ENCODE data around the gene SYNGAP1.

SYNGAP1 gene

GRCh38 chr6:33410050-33410710 is 9.7 kb upstream of the SYNGAP1 start:
- Histone ChIP-seq H3F3A (ENCODE audit: insufficient read depth) (peaks cover 68% of the 10 kb centered on the region), H3K9ac (ENCODE audit: low read length) (peak overlapping the region; percentile 79), H4K20me1 (ENCODE audit: low read depth, low read length) (no peaks in the 10 kb centered on the region), H3K79me2 (ENCODE audit: insufficient read depth, low read length) (no peaks in the 10 kb centered on the region), H3K36me3 (ENCODE audit: low read length) (peaks cover 15% of the 10 kb centered on the region; the same call in 1 of the 2 replicates), H3K27me3 (ENCODE audit: low read length) (no peaks in the 10 kb centered on the region), H3K4me2 (ENCODE audit: low read depth, low read length, poor library complexity, severe bottlenecking) (peak overlapping the region; percentile 90), H3K9me2 (replicated peaks; ENCODE audit: insufficient read depth, low read length) (no peaks in the 10 kb centered on the region), H3K27ac (ENCODE audit: low read depth, low read length) (peak overlapping the region; percentile 85), H3K4me3 (ENCODE audit: insufficient read depth, low read length, poor library complexity, severe bottlenecking) (peak overlapping the region; percentile 72), H3K9me3 (ENCODE audit: insufficient read depth, low read length) (no peaks in the 10 kb centered on the region), H2AFZ (ENCODE audit: low read depth, low read length, severe bottlenecking) (peak overlapping the region; percentile 35)
- TF ChIP-seq CTCF (IDR thresholded peaks at IDR 0.05; ENCODE audit: insufficient read depth, low read length, poor library complexity, severe bottlenecking) (no peak), EZH2phosphoT487 (conservative IDR thresholded peaks at IDR 0.05; ENCODE audit: low read length) (no peak)

DNA sequence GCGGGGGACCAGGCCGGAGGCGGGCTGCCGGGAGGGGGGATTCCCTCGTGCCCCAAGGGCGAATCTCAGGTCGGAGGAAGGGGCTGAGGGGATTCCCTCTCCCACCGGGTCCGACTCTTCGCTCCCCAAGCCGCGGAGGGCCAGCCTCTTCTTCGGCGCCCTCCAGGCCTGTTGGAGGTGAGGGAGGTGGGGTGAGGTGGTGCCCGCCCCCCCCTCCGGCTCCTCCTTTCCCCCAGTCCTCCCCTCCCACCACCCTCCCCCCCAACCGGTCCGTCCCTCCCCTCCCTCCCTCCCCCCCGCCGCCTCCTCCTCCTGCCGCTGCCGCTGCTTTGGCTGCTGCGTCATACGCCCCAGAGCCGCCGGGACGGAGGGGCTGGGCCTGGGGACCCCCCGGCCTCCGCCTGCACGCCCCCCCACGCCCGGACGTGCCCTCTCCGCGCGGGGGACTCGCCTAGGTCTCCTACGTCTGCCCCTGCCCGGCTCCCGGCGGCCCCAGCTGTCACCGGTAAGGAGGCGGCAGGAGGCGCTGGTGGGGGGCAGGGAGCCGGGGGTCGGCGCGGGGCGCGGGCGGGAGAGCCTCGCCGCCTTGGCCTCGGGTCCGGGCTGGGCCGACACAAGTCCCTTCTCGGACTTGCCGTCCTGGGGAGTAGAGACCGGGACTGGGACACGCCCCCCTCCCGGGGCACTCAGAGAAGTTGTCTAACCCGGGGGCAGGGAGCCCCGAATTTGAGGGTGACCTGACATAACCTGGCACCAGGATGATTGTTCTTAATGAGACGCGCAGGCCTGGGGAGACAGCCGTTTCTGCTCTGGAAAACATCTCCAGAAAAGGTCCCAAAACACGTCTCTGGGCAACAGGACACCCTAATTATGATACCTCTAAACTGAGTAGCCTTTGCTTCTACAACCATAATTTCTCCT is 8.9 kb upstream of the SYNGAP1 start, which contains the start of gene PHF1:
Gene PHF1, plus strand, starts transcription at position 304 of the 921 bp plus-strand sequence. CDS start 1,250 bp downstream, outside the sequence.
- H3K4me3 ChIP-seq (ENCODE audit: insufficient read depth, low read length, poor library complexity, severe bottlenecking), result peak within 1 kb of the TSS; percentile 72
- H3K27me3 ChIP-seq (ENCODE audit: low read length), result no peaks in the 10 kb centered on the region
- H3K27ac ChIP-seq (ENCODE audit: low read depth, low read length), result peak within 1 kb of the TSS; percentile 85
- H3K79me2 ChIP-seq (ENCODE audit: insufficient read depth, low read length), result peaks cover 4% of the 10 kb centered on the region; the same call in 1 of the 2 replicates
- H3K9ac ChIP-seq (ENCODE audit: low read length), result peak within 1 kb of the TSS; percentile 79
- peaks cover 68% of the 10 kb centered on the region for H3F3A ChIP-seq (ENCODE audit: insufficient read depth)
- no peaks in the 10 kb centered on the region for H3K9me2 ChIP-seq (replicated peaks; ENCODE audit: insufficient read depth, low read length)
- H4K20me1 ChIP-seq (ENCODE audit: low read depth, low read length), result no peaks in the 10 kb centered on the region
- peak within 1 kb of the TSS; percentile 90 for H3K4me2 ChIP-seq (ENCODE audit: low read depth, low read length, poor library complexity, severe bottlenecking)
- peaks cover 14% of the 10 kb centered on the region; the same call in 1 of the 2 replicates for H3K36me3 ChIP-seq (ENCODE audit: low read length)
- no peaks in the 10 kb centered on the region for H3K9me3 ChIP-seq (ENCODE audit: insufficient read depth, low read length)
- TF ChIP-seq EZH2phosphoT487 (conservative IDR thresholded peaks at IDR 0.05; ENCODE audit: low read length) (no peak), CTCF (IDR thresholded peaks at IDR 0.05; ENCODE audit: insufficient read depth, low read length, poor library complexity, severe bottlenecking) (peak; percentile 26)
- peak within 1 kb of the TSS; percentile 35 for H2AFZ ChIP-seq (ENCODE audit: low read depth, low read length, severe bottlenecking)

GRCh38 chr6:33411632-33412005 is 8.2 kb upstream of the SYNGAP1 start:
- Histone ChIP-seq H3K4me2 (ENCODE audit: low read depth, low read length, poor library complexity, severe bottlenecking) (peak overlapping the region; percentile 69), H3K79me2 (ENCODE audit: insufficient read depth, low read length) (peaks cover 10% of the 10 kb centered on the region), H3F3A (ENCODE audit: insufficient read depth) (peaks cover 67% of the 10 kb centered on the region), H3K27me3 (ENCODE audit: low read length) (no peaks in the 10 kb centered on the region), H3K36me3 (ENCODE audit: low read length) (peaks cover 11% of the 10 kb centered on the region; the same call in 1 of the 2 replicates), H2AFZ (ENCODE audit: low read depth, low read length, severe bottlenecking) (peak overlapping the region; percentile 15), H4K20me1 (ENCODE audit: low read depth, low read length) (no peaks in the 10 kb centered on the region), H3K9me3 (ENCODE audit: insufficient read depth, low read length) (no peaks in the 10 kb centered on the region), H3K9me2 (replicated peaks; ENCODE audit: insufficient read depth, low read length) (no peaks in the 10 kb centered on the region), H3K27ac (ENCODE audit: low read depth, low read length) (peak overlapping the region; percentile 49), H3K9ac (ENCODE audit: low read length) (peak overlapping the region; percentile 79), H3K4me3 (ENCODE audit: insufficient read depth, low read length, poor library complexity, severe bottlenecking) (peak overlapping the region; percentile 72)
- no peak for TF ChIP-seq CTCF (IDR thresholded peaks at IDR 0.05; ENCODE audit: insufficient read depth, low read length, poor library complexity, severe bottlenecking)
- TF ChIP-seq EZH2phosphoT487 (conservative IDR thresholded peaks at IDR 0.05; ENCODE audit: low read length), result no peak
